ENCODE measurements around the gene KNL1.
"Not testable (repeated sequence)": the region's sequence is repeated elsewhere in the genome, so short reads cannot be mapped to it uniquely, and the experiment has no call there.

KNL1 gene

DNA sequence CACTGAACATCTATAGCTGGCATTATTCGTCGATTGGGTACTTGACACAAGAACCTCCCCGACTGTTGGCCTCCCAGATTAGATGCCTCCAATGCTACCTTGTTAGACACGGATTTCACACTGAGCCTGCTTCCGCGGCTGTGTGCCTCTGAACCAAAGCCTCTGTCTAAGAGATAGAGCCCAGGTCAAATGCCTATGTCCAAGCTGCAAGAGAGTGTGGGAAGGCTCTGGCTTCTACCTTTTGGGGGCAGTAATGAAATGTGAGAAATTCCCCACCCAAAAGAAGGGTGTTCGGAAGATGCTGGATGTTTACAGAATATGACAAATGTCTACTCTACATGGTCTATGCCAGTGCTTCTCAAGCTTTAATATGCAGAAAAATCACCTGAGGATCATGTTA lies 26.9 kb upstream of the KNL1 start:
- Histone ChIP-seq H3K79me2 (ENCODE audit: insufficient read depth, low read length) (peaks cover 36% of the 10 kb centered on the region), H3F3A (ENCODE audit: insufficient read depth) (peaks cover 5% of the 10 kb centered on the region; the same call in 1 of the 2 replicates), H2AFZ (ENCODE audit: low read depth, low read length, severe bottlenecking) (peak overlapping the region; percentile 14), H3K9me3 (ENCODE audit: insufficient read depth, low read length) (no peaks in the 10 kb centered on the region), H3K27ac (ENCODE audit: low read depth, low read length) (no peak overlapping the region), H3K4me3 (ENCODE audit: insufficient read depth, low read length, poor library complexity, severe bottlenecking) (no peak overlapping the region), H3K9me2 (replicated peaks; ENCODE audit: insufficient read depth, low read length) (no peaks in the 10 kb centered on the region), H3K4me2 (ENCODE audit: low read depth, low read length, poor library complexity, severe bottlenecking) (no peak overlapping the region), H4K20me1 (ENCODE audit: low read depth, low read length) (no peaks in the 10 kb centered on the region), H3K9ac (ENCODE audit: low read length) (no peak overlapping the region), H3K36me3 (ENCODE audit: low read length) (no peaks in the 10 kb centered on the region), H3K27me3 (ENCODE audit: low read length) (no peaks in the 10 kb centered on the region)
- TF ChIP-seq EZH2phosphoT487 (conservative IDR thresholded peaks at IDR 0.05; ENCODE audit: low read length) = no peak
- TF ChIP-seq, protein P1, sequence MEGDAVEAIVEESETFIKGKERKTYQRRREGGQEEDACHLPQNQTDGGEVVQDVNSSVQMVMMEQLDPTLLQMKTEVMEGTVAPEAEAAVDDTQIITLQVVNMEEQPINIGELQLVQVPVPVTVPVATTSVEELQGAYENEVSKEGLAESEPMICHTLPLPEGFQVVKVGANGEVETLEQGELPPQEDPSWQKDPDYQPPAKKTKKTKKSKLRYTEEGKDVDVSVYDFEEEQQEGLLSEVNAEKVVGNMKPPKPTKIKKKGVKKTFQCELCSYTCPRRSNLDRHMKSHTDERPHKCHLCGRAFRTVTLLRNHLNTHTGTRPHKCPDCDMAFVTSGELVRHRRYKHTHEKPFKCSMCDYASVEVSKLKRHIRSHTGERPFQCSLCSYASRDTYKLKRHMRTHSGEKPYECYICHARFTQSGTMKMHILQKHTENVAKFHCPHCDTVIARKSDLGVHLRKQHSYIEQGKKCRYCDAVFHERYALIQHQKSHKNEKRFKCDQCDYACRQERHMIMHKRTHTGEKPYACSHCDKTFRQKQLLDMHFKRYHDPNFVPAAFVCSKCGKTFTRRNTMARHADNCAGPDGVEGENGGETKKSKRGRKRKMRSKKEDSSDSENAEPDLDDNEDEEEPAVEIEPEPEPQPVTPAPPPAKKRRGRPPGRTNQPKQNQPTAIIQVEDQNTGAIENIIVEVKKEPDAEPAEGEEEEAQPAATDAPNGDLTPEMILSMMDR (IDR thresholded peaks at IDR 0.05; ENCODE audit: insufficient read depth, low read length, poor library complexity, severe bottlenecking) = peak; percentile 46

DNA sequence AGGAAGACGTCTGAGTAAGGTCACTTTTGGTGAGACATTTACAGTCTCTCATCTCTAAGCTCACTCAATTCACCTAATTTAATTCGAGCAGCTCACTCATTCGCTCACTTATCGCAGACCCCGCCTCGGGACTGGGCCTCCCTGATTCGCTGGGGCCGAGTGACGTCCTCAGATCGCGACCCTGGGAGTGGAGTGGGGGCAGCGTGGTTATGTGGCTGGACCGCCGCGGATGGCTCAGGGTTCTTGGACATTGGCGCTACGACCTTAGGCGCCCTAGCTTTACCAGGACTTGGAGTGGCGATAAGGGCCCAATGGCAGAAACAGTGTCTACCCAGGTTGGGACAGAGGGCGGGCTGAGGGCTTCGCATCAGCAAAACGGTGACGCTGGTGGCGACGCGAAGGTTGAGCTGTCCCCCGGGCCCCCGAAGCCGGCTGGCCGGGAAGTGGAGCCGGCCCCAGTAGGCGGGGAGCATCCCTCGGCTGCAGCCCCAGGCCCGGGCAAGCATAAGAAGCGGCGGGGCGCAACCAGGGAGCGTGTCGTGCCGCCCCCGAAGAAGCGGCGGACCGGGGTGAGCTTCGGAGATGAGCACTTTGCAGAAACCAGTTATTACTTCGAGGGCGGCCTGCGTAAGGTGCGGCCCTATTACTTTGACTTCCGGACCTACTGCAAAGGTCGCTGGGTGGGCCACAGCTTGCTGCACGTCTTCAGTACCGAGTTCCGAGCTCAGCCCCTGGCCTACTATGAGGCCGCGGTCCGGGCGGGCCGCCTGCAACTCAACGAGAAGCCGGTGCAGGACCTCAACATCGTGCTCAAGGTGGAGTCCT lies 24.7 kb upstream of the KNL1 start, which contains the start of gene RPUSD2:
TSS of gene RPUSD2 (plus strand) at position 171 of the 825 bp plus-strand sequence. CDS start at position 210, 39 bp downstream.
- peaks cover 27% of the 10 kb centered on the region for H3K79me2 ChIP-seq (ENCODE audit: insufficient read depth, low read length)

DNA sequence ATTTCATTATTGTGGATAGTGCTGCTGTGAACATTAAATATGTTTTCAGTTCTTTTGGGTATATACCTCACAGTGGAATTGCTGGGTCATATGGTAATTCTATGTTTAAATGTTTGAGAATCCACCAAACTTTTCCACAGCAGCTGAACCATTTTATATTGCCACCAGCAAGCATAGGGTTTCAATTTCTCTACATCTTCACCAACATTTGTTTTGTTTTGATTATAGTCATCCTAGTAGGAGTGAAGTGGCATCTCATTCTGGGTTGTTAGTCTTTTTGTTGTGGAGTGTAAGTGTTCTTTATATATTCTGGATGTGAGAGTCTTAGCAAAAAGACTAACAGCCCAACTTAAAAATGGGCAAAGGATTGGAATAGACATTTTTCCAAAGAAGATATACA lies 18.9 kb upstream of the KNL1 start:
- no peak for TF ChIP-seq EZH2phosphoT487 (conservative IDR thresholded peaks at IDR 0.05; ENCODE audit: low read length)
- TF ChIP-seq, protein P1 (IDR thresholded peaks at IDR 0.05; ENCODE audit: insufficient read depth, low read length, poor library complexity, severe bottlenecking) = no peak
- Histone ChIP-seq H3K4me3 (ENCODE audit: insufficient read depth, low read length, poor library complexity, severe bottlenecking) (no peak overlapping the region), H3K9me3 (ENCODE audit: insufficient read depth, low read length) (no peaks in the 10 kb centered on the region), H3K27ac (ENCODE audit: low read depth, low read length) (no peak overlapping the region), H4K20me1 (ENCODE audit: low read depth, low read length) (no peaks in the 10 kb centered on the region), H3K27me3 (ENCODE audit: low read length) (no peaks in the 10 kb centered on the region), H3K79me2 (ENCODE audit: insufficient read depth, low read length) (peaks cover 12% of the 10 kb centered on the region), H3K9me2 (replicated peaks; ENCODE audit: insufficient read depth, low read length) (no peaks in the 10 kb centered on the region), H3K9ac (ENCODE audit: low read length) (no peak overlapping the region), H3K36me3 (ENCODE audit: low read length) (no peaks in the 10 kb centered on the region), H3K4me2 (ENCODE audit: low read depth, low read length, poor library complexity, severe bottlenecking) (no peak overlapping the region), H3F3A (ENCODE audit: insufficient read depth) (no peaks in the 10 kb centered on the region), H2AFZ (ENCODE audit: low read depth, low read length, severe bottlenecking) (no peak overlapping the region)

More for the DNA sequence above, 24.7 kb upstream of the KNL1 start, which contains the start of gene RPUSD2:
- Histone ChIP-seq H3K9me3 (ENCODE audit: insufficient read depth, low read length) (no peaks in the 10 kb centered on the region), H3F3A (ENCODE audit: insufficient read depth) (peaks cover 5% of the 10 kb centered on the region; the same call in 1 of the 2 replicates), H3K4me2 (ENCODE audit: low read depth, low read length, poor library complexity, severe bottlenecking) (peak within 1 kb of the TSS; percentile 93), H3K4me3 (ENCODE audit: insufficient read depth, low read length, poor library complexity, severe bottlenecking) (peak within 1 kb of the TSS; percentile 68), H3K27ac (ENCODE audit: low read depth, low read length) (peak within 1 kb of the TSS; percentile 32; the same call in 1 of the 2 replicates), H3K9me2 (replicated peaks; ENCODE audit: insufficient read depth, low read length) (no peaks in the 10 kb centered on the region), H3K36me3 (ENCODE audit: low read length) (no peaks in the 10 kb centered on the region), H2AFZ (ENCODE audit: low read depth, low read length, severe bottlenecking) (peak within 1 kb of the TSS; percentile 90), H4K20me1 (ENCODE audit: low read depth, low read length) (no peaks in the 10 kb centered on the region), H3K27me3 (ENCODE audit: low read length) (no peaks in the 10 kb centered on the region), H3K9ac (ENCODE audit: low read length) (peak within 1 kb of the TSS; percentile 69)
- TF ChIP-seq, protein P1 (IDR thresholded peaks at IDR 0.05; ENCODE audit: insufficient read depth, low read length, poor library complexity, severe bottlenecking) = no peak
- no peak for TF ChIP-seq EZH2phosphoT487 (conservative IDR thresholded peaks at IDR 0.05; ENCODE audit: low read length)

DNA sequence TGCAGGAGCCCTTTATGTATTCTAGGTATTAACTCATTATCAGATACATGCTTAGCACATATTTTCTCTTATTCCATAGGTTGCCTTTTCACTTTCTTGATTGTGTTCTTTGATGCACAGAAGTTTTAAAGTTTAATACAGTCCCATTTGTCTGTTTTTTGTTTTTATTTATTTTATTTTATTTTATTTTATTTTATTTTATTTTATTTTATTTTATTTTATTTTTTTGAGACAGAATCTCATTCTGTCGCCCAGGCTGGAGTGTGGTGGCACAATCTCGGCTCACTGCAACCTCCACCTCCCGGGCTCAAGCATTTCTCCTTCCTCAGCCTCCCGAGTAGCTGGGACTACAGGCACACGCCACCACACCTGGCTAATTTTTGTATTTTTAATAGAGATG lies 17.1 kb upstream of the KNL1 start:
- not testable (repeated sequence) for H2AFZ ChIP-seq (ENCODE audit: low read depth, low read length, severe bottlenecking); H3K4me2 ChIP-seq (ENCODE audit: low read depth, low read length, poor library complexity, severe bottlenecking); H4K20me1 ChIP-seq (ENCODE audit: low read depth, low read length); H3K27ac ChIP-seq (ENCODE audit: low read depth, low read length); H3K4me3 ChIP-seq (ENCODE audit: insufficient read depth, low read length, poor library complexity, severe bottlenecking); H3K27me3 ChIP-seq (ENCODE audit: low read length); H3K9me2 ChIP-seq (replicated peaks; ENCODE audit: insufficient read depth, low read length); H3F3A ChIP-seq (ENCODE audit: insufficient read depth); H3K36me3 ChIP-seq (ENCODE audit: low read length); H3K9ac ChIP-seq (ENCODE audit: low read length); H3K79me2 ChIP-seq (ENCODE audit: insufficient read depth, low read length); H3K9me3 ChIP-seq (ENCODE audit: insufficient read depth, low read length)

Measured in SU-DHL-6 (cell line).